NCI-H82 treated with DMSO at 0.1 percent for 48 hours (cell line): ENCODE data around the gene FILIP1.

Experiments used
- DNase-seq: peaks from one replicate; lab custom pipeline; 2025; ENCODE audit not compliant: unreplicated experiment; lab: John Stamatoyannopoulos, UW

FILIP1 gene

GRCh38 chr6:75393806-75394205, 99.8 kb downstream of the FILIP1 start:
- DNase-seq: no peak

- DNase-seq: no peak
Observed at GRCh38 chr6:75391276-75391675, 102.3 kb downstream of the FILIP1 start.

GRCh38 chr6:75386050-75386770, 107.4 kb downstream of the FILIP1 start:
- no peak for DNase-seq

- DNase-seq: no peak
Observed at GRCh38 chr6:75384116-75384515, 109.5 kb downstream of the FILIP1 start.

GRCh38 chr6:75382634-75382900, 111.0 kb downstream of the FILIP1 start:
- DNase-seq: no peak

- no peak for DNase-seq
Observed at GRCh38 chr6:75381877-75382633, 111.5 kb downstream of the FILIP1 start.

GRCh38 chr6:75379536-75379935, 114.1 kb downstream of the FILIP1 start:
- DNase-seq: no peak

GRCh38 chr6:75378101-75378500, 115.5 kb downstream of the FILIP1 start:
- no peak for DNase-seq

GRCh38 chr6:75377386-75377785, 116.2 kb downstream of the FILIP1 start:
- no peak for DNase-seq

GRCh38 chr6:75376347-75377024, 117.1 kb downstream of the FILIP1 start:
- no peak for DNase-seq

GRCh38 chr6:75374961-75375400, 118.6 kb downstream of the FILIP1 start:
- no peak for DNase-seq

GRCh38 chr6:75372884-75373283, 120.7 kb downstream of the FILIP1 start:
- DNase-seq: no peak

- DNase-seq: no peak
Observed at GRCh38 chr6:75370011-75370410, 123.6 kb downstream of the FILIP1 start.

GRCh38 chr6:75368864-75369402, 124.7 kb downstream of the FILIP1 start:
- DNase-seq: no peak

- no peak for DNase-seq
Observed at GRCh38 chr6:75368151-75368779, 125.3 kb downstream of the FILIP1 start.

GRCh38 chr6:75363304-75363703, 130.3 kb downstream of the FILIP1 start:
- DNase-seq: no peak

- no peak for DNase-seq
Observed at GRCh38 chr6:75353644-75354043, 140.0 kb downstream of the FILIP1 start.

- DNase-seq: no peak
Observed at GRCh38 chr6:75351570-75351969, 142.0 kb downstream of the FILIP1 start.

- no peak for DNase-seq
Observed at GRCh38 chr6:75350808-75351207, 142.8 kb downstream of the FILIP1 start.

- no peak for DNase-seq
Observed at GRCh38 chr6:75350156-75350555, 143.4 kb downstream of the FILIP1 start.

- DNase-seq: peak; percentile 28
Observed at GRCh38 chr6:75349262-75349984, 144.2 kb downstream of the FILIP1 start.
